Measurements from ENCODE around the gene ITK. TPM values are rescaled to one million over a fixed set of nuclear protein-coding genes. Genes with fewer than 3 reads are reported as not detected.
A peak's percentile ranks its signal among the peaks of the same experiment; 100 is the strongest.

ITK gene
- total RNA-seq, 1 donor: not detected

GRCh38 chr5:157301066-157301465 is 120.4 kb downstream of the ITK start:
- DNase-seq (ENCODE audit: low read depth): no peak
- no peak for TF ChIP-seq CTCF (IDR thresholded peaks at IDR 0.05; ENCODE audit: insufficient read depth, low read length)
- H3K4me3 ChIP-seq (ENCODE audit: low read depth, low read length): no peak overlapping the region

GRCh38 chr5:157303023-157303422 is 122.4 kb downstream of the ITK start:
- TF ChIP-seq CTCF (IDR thresholded peaks at IDR 0.05; ENCODE audit: insufficient read depth, low read length): no peak
- H3K4me3 ChIP-seq (ENCODE audit: low read depth, low read length): no peak overlapping the region
- no peak for DNase-seq (ENCODE audit: low read depth)

GRCh38 chr5:157303667-157304327 is 123.2 kb downstream of the ITK start:
- TF ChIP-seq CTCF (IDR thresholded peaks at IDR 0.05; ENCODE audit: insufficient read depth, low read length): peak; percentile 3
- DNase-seq (ENCODE audit: low read depth): no peak
- no peak overlapping the region for H3K4me3 ChIP-seq (ENCODE audit: low read depth, low read length)

Other genes with a start within 250 kb of the ITK start
- gene TIMD4, start 217.6 kb upstream of the ITK start, total RNA-seq (ENCODE audit: low replicate concordance): not detected in 2 replicates
- not detected in 2 replicates for gene HAVCR1, start 121.7 kb upstream of the ITK start, total RNA-seq (ENCODE audit: low replicate concordance)
- 0.36 TPM in 1 of 2 replicates, not detected in the other for gene HAVCR2, start 71.8 kb upstream of the ITK start, total RNA-seq (ENCODE audit: low replicate concordance)
- gene MED7, start 38.0 kb upstream of the ITK start, total RNA-seq (ENCODE audit: low replicate concordance): 11.1 and 15.4 TPM in 2 replicates
- not detected in 2 replicates for gene GARIN3, start 14.6 kb upstream of the ITK start, total RNA-seq (ENCODE audit: low replicate concordance)
- gene CYFIP2, start 85.3 kb downstream of the ITK start, total RNA-seq (ENCODE audit: low replicate concordance): 3.7 and 12.4 TPM in 2 replicates